GDM1 (cell line): Measurements from ENCODE around the gene CLNS1A.
"Not testable (repeated sequence)": the region's sequence is repeated elsewhere in the genome, so short reads cannot be mapped to it uniquely, and the experiment has no call there.

Experiments
- DNase-seq: peaks from one replicate; lab custom pipeline; 2025; lab: John Stamatoyannopoulos, UW

CLNS1A gene

DNA sequence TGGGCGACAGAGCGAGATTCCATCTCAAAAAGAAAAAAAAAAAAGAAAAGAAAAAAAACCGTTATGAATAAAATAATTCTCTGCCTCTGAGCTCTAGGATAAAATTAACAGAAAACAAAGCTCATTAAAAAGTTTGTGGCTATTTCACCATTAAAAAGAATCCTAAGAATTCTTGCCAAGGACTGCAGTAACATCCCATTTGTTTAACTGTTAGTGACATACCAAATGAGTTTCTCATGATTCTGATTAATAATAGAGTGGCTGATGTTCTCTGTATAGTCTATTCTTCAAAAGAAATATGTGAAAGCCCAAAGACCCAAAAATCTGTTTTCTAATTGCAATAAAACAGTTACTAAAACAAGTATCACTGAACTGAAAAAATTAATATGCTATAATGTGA, 19.7 kb downstream of the CLNS1A start:
- DNase-seq = no peak

DNA sequence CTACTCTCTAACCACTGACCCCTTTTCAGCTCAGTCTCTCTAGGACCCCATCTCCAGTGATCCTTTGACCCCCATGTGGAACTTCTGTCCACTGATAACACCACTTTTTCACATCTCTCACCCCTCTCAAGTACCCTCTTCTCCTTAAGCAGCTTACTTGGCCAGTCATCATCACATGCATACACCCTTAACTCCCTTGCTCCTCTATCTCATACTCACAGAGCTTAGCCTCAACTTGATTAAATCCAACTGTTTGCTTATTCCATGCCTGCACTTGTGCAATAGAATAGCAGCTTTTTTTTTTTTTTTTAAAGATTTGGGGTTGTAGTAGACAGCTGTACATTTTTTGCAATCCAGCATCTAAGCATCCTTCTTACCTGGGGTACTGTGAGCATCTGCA, 25.7 kb downstream of the CLNS1A start:
- DNase-seq = no peak

DNA sequence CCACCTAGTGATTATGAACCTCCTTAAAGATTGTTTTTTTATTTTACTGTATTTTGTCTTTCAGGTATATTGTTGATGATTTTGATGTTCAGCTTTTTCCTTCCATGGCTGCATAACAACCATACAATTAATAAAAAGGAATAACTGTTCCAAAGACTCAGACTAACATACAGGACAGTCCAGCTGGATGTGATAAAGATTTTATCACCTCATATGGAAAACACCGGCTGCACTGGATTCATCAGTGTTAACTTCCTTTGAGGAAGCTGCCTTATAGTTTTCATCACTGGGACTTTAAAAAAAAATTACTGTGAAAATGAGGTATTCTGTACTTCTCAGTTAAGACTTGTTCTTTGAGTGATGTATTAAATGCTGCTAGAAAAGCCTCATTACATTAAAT, 28.4 kb downstream of the CLNS1A start:
- DNase-seq = no peak

DNA sequence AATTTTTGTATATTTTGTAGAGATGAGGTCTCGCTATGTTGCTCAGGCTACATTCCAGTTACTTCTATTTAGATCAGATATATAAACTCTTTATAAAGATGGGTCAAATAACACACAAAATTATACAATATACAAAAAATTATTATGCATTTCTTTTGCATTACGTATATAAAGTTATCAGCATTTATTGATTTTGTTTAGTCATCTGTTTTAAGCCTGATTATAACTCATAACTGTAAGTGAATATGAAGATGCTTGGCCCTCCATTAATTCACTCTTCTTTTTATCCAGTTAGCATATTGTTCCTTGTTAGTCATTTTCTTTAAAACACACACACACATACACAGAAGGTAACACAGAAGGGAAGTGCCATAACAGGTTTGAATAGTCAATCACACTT, 33.3 kb downstream of the CLNS1A start:
- no peak for DNase-seq

DNA sequence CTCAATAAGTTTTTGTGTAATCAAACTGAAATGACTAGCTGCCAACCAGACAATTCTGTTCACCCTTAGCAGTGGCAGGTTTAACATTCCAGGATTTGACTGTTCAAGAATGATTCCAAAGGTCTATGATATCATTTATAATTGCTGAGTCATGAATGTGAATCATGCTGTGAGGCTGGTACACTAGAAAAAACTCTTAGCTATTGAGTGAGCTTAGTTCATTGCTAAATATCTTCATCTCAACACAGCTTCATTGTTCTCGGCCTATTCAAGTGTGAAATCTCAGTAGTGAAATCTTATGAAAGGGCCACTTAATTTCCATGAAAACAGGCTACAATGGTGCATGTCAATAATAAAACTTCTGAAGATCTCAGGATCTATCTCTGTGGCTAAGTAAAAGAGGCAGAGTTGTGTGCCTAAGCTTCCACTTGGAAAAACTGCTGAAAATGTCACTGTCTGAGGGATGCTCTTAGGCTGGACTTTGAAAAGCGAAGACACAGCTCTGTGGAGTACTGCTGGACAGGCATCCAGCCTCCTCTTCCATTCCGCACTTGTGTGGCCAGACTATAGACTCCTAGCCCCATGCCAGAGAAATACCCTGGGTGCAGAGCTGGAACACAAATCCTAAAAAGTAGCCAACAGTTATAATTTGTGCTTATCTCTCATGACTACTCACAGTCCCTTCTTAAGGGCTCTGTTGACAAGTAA, 35.1 kb downstream of the CLNS1A start:
- DNase-seq = no peak

DNA sequence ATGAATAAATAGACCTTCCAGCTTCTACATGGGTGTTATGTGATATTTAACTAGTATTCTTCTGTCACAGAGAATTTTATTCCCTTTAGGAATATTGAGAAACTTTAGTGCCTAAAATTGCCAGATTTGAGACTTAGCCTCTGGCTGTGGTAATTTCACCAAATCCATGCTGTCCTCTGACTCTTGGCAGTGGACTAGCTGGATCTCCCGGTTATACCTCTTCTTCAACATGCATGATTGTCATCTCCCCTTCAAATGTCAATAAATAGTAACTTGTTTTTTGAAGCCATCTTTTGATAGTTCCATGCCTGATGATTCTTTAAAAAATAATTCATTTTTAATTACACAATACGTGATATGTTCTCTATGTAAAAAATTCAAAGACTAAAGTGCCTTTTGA, 39.4 kb downstream of the CLNS1A start:
- DNase-seq = no peak

DNA sequence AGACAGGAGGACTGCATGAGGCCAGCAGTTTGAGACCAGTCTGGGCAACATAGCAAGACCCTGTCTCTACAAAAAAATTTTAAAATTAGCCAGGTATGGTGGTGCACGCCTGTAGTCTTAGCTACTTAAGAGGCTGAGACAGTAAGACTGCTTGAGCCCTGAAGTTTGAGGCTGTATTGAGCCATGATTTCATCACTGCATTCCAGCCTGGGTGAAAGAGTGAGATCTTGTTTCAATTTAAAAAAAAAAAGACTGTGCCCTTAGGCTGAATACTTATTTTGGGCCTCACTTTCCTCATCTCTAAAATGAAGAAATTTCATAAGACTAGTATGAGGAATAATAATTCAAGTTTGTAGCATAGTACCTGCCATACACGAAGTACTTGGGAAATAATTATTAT, 41.0 kb downstream of the CLNS1A start:
- DNase-seq = no peak

DNA sequence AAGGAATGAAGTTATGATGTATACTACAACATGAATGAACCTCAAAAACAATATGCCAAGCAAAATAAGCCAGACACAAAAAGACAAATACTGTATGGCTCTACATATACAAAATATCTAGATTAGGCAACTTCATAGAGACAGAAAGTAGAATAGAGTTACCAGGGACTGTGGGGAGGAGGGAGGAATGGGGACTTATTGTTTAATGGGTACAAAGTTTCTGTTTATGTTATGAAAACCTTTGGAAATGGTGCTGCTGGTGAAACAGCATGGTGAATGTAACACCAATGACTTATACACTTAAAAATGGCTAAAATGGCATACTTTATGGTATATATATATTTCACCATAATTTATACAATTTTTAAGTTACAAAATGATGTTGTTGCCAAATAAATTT, 43.7 kb downstream of the CLNS1A start:
- DNase-seq = no peak

DNA sequence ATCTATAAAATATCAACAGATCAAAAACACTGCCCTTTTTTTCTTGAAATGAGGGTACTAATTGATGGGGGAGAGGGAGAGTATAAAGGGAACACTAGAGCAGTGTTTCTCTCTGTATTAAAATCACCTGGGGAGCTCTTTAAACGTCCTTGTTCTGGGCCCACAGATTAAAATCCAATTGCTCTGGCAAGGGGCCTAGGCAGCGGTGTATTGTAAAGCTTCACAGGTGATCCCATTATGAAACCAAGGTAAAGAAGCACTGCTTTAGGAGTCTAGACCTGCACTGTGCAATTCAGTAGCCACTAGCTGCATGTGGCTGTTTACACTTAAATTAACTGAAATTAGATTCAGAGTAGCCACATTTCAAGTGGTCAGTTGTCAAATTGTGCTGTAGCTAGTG, 44.9 kb downstream of the CLNS1A start:
- no peak for DNase-seq

DNA sequence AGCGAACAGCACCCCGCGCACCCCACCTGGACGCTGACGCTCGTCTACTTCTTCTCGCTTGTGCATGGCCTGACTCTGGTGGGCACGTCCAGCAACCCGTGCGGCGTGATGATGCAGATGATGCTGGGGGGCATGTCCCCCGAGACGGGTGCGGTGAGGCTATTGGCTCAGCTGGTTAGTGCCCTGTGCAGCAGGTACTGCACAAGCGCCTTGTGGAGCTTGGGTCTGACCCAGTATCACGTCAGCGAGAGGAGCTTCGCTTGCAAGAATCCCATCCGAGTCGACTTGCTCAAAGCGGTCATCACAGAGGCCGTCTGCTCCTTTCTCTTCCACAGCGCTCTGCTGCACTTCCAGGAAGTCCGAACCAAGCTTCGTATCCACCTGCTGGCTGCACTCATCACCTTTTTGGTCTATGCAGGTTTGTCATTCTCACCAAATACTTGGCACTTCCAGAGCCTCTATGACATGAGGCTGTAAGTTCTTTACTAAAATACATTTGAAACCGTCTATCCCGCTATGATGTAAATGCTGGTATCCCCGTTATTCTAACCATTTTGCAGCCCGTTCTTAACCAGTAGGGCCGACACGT, 47.3 kb downstream of the CLNS1A start:
- no peak for DNase-seq

DNA sequence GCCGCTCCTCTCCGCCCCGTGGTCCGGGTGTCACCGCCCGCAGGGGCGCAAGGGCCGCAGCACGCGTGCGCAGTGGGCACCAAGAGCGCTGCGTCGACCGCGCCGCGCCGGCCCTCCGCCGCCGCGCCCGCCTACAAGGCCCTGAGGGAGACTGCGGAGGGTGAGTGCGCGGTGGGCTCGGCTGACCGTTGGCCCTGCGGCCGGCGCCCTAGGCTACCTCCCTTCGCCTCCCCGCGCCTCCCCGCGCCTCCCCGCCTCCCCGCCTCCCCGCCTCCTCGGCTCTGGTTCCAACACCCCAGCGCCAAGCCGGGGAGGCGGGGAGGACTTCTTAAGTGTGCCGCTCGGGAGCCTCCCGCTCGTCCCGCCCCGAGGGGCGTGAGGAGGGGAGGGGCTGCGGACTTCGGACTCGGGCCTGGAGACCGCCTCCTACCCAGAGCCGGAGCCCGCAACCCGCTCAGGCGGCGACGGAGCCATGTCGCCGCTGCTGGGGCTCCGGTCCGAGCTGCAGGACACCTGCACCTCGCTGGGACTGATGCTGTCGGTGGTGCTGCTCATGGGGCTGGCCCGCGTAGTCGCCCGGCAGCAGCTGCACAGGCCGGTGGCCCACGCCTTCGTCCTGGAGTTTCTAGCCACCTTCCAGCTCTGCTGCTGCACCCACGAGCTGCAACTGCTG, 47.9 kb downstream of the CLNS1A start, which contains the start of gene AQP11:
AQP11 (plus strand) TSS at position 433 of the 673 bp plus-strand sequence; CDS start at position 473, 40 bp downstream.
- DNase-seq = peak; percentile 71

DNA sequence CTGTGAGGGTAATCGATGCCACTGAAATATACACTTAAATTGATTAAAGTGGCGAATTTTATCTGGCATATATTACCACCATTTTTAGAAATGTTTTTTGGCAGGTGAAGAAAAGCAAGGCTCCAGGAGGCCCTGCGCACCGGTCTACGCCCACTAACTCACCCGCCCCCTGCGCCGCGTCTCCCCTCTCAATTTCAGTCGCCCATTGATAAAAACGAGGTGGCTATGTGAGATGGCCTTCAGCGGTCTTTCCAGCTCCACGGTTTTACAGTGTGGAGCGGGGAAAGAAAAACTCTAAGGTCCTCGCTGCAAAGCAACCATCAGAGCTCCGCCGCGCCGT, 48.4 kb downstream of the CLNS1A start:
- no peak for DNase-seq

DNA sequence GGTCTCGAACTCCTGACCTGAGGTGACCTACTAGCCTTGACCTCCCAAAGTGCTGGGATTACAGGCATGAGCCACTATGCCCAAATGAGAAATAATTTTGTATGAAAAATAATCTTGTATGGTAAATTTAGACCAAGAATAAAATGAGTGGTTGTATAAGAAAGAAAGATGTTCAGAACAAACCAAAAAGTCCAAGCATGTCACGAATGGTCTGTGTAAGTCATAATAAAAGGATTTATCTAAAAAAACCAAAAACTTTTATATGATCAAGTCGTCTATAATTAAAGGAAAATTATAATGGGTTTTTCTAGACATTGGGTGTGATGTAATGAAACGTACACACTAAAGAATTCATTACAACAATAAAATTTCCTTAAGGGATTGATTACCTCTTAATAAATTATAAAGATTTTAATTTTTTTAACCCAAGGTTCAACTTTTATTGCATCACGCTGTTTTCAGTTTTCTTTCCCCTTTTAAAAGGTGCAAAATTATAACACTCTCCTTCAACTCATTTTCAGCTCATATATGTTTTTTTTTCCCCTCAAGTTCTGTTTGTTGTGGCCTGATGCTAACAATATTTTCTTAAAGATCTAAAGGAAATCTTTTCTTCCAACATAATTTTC, 56.8 kb downstream of the CLNS1A start:
- no peak for DNase-seq

DNA sequence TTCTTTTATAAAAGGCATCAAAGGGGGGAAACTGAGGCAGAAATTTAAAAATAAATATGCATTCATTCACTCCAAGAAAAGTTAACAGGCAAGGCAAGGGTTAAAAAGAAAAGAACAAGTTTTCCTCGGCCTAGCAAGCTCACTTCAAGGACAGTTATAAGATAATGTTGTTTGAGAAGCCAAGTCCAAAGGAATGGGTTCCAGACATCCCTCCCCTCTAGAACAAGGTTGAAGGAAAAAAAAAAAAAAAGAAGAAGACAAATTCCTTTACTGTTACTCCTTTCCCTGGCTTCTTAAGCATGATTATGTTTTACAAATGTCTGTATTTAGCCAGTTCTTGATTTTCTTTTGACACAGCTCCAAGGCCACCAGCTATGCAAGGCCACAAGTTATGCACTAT, 62.2 kb downstream of the CLNS1A start:
- DNase-seq = not testable (repeated sequence)

DNA sequence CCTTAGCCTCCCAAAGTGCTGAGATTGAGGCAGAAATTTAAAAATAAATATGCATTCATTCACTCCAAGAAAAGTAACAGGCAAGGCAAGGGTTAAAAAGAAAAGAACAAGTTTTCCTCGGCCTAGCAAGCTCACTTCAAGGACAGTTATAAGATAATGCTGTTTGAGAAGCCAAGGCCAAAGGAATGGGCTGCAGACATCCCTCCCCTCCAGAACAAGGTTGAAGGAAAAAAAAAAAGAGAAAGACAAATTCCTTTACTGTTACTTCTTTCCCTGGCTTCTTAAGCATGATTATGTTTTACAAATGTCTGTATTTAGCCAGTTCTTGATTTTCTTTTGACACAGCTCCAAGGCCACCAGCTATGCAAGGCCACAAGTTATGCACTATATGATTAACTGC, 66.7 kb downstream of the CLNS1A start:
- not testable (repeated sequence) for DNase-seq

DNA sequence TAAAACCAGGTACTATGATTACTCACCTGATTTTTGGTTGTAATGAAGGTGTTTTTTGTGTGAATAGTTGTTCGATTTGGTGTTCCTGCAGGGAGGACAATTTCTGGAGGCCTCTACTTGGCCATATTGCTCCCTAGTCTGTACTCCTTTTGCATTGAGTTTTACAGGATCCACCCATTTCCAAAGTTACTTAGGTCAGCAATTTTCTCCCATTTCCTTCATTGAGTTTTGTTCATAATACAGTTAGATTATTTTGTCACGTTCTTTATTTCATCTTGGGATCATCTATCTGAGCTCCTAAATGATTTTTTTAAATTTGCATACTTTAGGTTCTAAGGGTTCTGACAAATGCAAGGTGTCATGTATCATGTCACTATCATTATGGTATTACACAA, 67.9 kb downstream of the CLNS1A start:
- DNase-seq = no peak

DNA sequence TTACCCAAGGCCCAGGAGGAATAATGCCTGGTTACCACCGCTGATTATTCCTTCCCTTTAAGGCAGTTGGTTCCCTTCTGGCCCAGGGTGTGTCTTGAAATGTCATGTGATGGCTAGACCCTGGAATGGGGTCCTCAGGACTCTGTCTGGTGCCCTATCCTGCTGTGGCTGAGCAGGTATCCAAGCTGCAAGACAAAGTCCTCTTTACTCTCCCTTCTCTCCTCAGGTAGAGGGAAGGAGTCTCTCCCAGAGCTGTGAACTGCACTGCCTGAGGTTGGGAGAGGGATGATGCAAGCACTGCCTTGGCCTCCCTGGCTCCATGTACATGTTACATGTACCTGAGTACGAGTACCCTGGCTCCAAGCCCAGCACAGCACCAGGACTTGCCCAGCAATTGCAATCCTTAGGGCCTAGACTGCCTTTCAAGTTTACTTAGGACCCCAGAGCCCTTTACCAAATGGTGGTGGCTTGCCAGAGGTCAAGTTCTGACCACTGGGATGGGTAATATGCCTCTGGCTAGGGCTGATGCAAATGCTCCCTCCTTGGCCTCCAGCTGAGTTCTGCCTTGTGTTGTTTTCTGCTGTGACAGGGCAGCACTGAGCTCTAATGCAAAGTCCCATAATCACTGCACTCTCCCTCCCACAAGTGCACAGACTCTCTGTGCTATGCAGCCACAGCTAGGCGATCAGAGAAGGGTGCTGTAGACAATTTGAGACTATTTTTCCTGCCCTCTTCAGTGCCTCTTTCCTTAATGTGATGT, 68.5 kb downstream of the CLNS1A start:
- no peak for DNase-seq

DNA sequence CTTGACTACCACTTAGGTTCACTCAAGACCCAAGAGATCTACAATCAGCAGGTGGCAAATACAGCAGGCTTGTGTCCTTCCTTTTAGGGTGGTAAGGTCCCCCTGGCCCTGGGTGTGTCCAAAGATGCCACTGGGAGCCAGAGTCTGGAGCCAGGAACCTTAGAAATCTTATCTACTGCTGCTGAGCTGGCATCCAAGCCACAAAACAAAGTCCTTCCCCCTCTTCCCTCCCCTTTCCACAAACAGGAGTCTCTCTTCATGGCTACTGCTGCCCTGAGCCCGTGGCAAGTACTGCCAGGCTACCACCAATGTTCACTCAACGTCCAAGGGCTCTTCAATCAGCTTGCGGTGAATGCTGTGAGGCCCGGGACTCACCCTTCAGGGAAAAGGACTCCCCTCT, 69.3 kb downstream of the CLNS1A start:
- DNase-seq = no peak
